Measurements from ENCODE around the gene NRG3.
"Not testable (repeated sequence)": the region's sequence is repeated elsewhere in the genome, so short reads cannot be mapped to it uniquely, and the experiment has no call there.

The NRG3 gene

GRCh38 chr10:82308641-82309040, 433.6 kb downstream of the NRG3 start:
- no peak for DNase-seq

GRCh38 chr10:82310839-82311238, 435.8 kb downstream of the NRG3 start:
- DNase-seq = no peak

- DNase-seq = no peak
Measured at GRCh38 chr10:82313401-82313800, 438.4 kb downstream of the NRG3 start.

- no peak for DNase-seq
Measured at GRCh38 chr10:82318534-82318933, 443.5 kb downstream of the NRG3 start.

- no peak for DNase-seq
Measured at GRCh38 chr10:82319074-82319473, 444.1 kb downstream of the NRG3 start.

GRCh38 chr10:82319562-82319961, 444.6 kb downstream of the NRG3 start:
- no peak for DNase-seq

- DNase-seq = no peak
Measured at GRCh38 chr10:82321724-82322123, 446.7 kb downstream of the NRG3 start.

- no peak for DNase-seq
Measured at GRCh38 chr10:82331716-82332115, 456.7 kb downstream of the NRG3 start.

GRCh38 chr10:82335831-82336230, 460.8 kb downstream of the NRG3 start:
- DNase-seq = no peak

- DNase-seq = no peak
Measured at GRCh38 chr10:82340166-82340565, 465.2 kb downstream of the NRG3 start.

GRCh38 chr10:82349590-82349989, 474.6 kb downstream of the NRG3 start:
- not testable (repeated sequence) for DNase-seq

- DNase-seq = no peak
Measured at GRCh38 chr10:82353381-82353780, 478.4 kb downstream of the NRG3 start.

- DNase-seq = no peak
Measured at GRCh38 chr10:82358486-82359099, 483.6 kb downstream of the NRG3 start.

- DNase-seq = no peak
Measured at GRCh38 chr10:82361256-82361655, 486.3 kb downstream of the NRG3 start.

GRCh38 chr10:82377608-82378007, 502.6 kb downstream of the NRG3 start:
- no peak for DNase-seq

GRCh38 chr10:82378146-82378545, 503.2 kb downstream of the NRG3 start:
- no peak for DNase-seq

- DNase-seq = no peak
Measured at GRCh38 chr10:82383350-82383749, 508.4 kb downstream of the NRG3 start.

GRCh38 chr10:82390866-82391658, 516.1 kb downstream of the NRG3 start:
- DNase-seq = no peak

- no peak for DNase-seq
Measured at GRCh38 chr10:82391971-82392370, 517.0 kb downstream of the NRG3 start.

- no peak for DNase-seq
Measured at GRCh38 chr10:82392533-82392932, 517.5 kb downstream of the NRG3 start.

GRCh38 chr10:82394122-82394521, 519.1 kb downstream of the NRG3 start:
- no peak for DNase-seq

GRCh38 chr10:82394987-82395386, 520.0 kb downstream of the NRG3 start:
- DNase-seq = no peak

- DNase-seq = no peak
Measured at GRCh38 chr10:82396886-82397285, 521.9 kb downstream of the NRG3 start.

- DNase-seq = no peak
Measured at GRCh38 chr10:82397854-82398253, 522.9 kb downstream of the NRG3 start.

GRCh38 chr10:82399850-82400249, 524.9 kb downstream of the NRG3 start:
- DNase-seq = no peak
